A549 treated with AZD2906 at 1 μM for 4 hours (cell line): ENCODE measurements around the gene ADM2. TPM values are rescaled to one million over a fixed set of nuclear protein-coding genes. Genes with fewer than 3 reads are reported as not detected.

Experiments used
- total RNA-seq: library from RNA; stranded (reverse); fragments of 200-300 nt; extraction: Qiagen RNA extraction; gene quantifications from 5 replicates; pipeline ENCODE4 v1.2.3, GENCODE V29; 2022

Gene ADM2, protein sequence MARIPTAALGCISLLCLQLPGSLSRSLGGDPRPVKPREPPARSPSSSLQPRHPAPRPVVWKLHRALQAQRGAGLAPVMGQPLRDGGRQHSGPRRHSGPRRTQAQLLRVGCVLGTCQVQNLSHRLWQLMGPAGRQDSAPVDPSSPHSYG
- total RNA-seq: 0.41 to 0.63 TPM (median 0.57 TPM) in 5 replicates

DNA sequence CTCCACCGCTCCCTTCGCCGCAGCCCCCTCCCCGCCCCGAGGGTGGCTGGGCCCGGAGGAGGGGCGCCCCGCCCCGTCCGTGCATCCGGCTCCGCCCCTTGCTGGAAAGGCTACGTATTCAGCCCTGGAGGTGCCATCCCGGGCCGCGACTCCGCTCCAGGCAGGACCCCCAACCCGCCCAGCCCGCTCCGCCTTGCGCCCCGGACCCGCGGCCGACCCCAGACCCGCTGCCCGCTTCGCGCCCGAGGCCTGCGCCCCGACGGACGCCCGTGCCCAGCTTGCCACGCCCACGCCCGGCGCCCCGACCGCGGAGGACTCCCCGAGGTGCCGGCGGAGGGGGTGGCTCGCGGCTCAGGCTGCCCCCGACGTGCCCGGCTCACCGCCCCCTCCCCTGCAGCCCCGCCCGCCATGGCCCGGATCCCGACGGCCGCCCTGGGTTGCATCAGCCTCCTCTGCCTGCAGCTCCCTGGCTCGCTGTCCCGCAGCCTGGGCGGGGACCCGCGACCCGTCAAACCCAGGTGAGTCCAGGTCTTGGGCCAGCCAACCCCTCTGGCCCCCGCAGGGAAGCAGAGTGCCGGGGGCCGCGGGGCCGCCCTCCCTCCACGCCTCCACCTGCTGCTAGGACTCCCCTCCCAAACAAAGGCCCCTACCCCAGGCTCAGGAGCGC is at the start of gene ADM2:
ADM2 (plus strand) TSS at position 104 of the 667 bp plus-strand sequence; CDS start at position 409, 305 bp downstream.

DNA sequence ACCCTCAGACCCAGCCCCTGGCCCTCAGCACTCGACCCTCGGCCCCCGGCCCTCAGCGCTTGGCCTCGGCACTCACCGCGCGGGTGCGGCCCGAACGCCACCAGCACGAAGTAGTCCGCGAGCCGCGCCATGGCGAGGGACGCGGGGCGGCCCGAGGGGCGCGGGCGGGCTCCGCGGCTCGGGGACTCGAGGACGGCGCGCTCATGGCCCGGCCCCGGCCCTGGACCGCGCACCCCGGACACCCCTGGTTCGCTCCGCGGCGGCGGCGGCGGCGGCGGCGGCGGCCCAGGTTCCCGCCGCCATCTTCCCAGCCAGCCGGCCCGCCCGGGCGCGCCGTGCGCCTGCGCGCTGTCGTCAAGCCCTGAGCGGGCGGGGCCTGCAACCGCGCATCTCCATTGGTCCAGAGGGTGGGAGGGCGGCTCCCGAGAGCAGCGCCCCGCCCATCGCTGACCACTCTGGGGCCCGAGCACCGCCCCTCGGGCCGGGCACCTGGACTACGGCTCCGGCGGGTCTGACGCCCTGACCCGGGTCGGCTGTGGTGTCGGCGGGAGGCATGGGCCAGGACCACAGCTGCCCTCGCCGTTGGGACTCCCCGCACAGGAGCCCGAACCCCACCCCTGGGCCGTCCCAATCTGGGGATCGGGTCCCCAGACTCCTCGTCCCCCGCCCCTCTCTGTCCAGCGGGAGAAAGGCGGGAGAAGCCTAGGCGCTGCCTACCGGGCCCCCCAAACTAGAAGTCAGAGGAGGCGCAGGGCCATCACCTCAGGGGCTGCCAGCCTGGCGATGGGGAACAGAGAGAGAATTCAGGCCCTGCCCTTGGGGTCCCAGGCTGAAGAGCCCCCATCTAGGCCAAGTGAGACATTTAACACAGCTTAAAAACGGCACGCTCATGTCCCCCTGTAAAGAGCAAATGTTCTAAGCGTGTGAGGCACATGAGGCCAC is 6.4 kb upstream of the ADM2 start, which contains the start of gene SBF1:
SBF1 (minus strand) TSS at position 326 of the 942 bp plus-strand sequence; CDS start at position 131, 195 bp downstream.

DNA sequence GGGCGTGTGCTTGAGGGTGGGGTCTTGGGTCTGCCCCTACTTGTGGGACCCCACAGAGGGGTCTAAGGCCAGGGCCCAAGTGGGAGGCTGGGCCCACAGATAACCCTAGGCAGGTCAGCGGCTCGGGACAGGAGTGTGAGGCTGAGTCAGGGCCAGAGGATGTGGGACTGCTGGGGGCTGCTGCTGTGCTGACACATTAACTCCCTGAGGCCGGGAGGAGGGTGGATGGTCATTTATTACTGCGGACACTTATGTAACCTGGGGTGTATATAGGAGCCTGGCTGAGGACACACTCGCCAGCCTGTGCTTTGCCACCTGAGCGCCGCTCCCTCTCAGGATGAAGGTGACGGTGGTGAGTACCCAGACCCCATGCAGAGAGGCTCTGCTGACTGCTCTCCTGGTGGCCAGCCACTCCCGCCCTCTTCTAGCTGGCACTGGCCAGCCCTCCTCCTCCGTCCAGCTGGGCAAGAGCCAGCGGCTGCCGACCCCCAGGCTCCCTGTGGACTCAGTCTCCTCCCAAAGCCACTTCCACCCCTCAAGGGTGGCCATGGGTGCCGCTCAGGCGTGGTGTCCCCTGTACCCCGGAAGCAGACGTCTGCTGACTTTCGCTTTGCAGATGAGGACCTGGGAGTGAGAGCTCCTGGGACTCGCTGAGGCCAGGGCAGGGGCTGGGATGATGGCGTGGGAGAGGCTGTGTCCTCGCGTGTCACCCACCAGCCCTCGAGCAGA is 5.4 kb downstream of the ADM2 start, which contains the start of gene MIOX:
MIOX (plus strand) TSS at position 299 of the 729 bp plus-strand sequence; CDS start at position 338, 39 bp downstream.

DNA sequence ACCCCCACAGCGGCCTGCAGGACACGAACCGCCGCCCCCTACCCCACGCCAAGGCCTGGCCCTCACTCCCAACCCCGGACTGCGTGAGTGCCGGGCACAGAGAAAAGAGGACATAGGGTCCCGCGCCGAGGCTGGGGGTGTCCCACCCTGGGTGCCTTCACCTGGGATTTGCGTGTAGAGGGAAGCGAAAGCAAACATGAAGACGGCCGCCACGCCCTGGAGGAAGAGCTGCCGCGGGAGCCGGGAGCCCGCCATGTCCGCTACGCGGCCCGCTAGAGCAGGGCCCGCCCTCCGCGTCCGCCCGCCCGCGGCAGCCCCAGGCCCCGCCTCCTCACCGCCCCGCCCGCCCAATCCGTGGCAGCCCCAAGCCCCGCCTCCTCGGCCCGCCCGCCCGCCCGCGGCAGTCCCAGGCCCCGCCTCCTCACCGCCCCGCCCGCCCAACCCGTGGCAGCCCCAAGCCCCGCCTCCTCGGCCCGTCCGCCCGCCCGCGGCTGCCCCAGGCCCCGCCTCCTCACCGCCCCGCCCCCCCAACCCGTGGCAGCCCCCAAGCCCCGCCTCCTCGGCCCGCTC is 26.2 kb downstream of the ADM2 start, which contains the start of gene LMF2:
LMF2 (minus strand) TSS at position 282 of the 570 bp plus-strand sequence; CDS start at position 255, 27 bp downstream.

DNA sequence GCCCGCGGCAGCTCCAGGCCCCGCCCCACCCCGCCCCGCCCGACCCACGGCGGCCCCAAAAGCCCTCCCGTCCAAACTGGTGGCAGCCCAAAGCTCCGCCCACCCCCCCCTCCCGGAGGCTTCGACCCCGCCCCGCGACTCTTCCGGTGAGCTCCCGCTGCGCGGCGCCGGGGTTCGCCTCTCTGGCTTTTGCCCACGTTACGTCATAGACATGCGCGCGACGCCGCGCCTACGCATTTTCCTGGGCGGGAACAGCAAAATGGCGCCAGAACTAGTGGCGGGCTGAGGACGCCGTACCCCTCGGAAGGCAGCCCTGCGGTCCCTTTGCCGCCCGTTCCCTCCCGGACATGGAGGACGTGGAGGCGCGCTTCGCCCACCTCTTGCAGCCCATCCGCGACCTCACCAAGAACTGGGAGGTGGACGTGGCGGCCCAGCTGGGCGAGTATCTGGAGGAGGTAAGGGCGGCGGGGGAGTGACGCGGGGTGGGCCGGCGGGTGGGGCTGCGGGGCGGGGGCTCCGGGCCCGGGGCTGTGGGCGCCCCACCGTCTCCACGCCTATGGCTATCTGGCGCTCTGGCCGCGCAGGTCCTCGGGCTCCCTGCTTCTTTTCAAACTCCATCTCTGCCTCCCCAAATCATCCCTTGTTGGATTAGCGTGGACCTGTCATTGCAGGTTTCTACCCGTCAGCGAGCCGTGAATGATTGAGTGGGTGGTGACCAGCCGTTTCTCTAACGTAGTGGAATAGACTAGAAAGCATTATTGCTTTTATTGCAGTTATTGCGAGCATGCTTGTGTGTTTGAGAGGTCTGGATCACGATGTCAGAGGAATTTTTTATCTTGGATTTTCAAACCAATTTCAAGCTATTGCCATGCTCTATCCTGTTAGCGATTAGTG is 26.9 kb downstream of the ADM2 start, which contains the start of gene NCAPH2:
NCAPH2 (plus strand) TSS at position 234 of the 894 bp plus-strand sequence; CDS start at position 348, 114 bp downstream.

DNA sequence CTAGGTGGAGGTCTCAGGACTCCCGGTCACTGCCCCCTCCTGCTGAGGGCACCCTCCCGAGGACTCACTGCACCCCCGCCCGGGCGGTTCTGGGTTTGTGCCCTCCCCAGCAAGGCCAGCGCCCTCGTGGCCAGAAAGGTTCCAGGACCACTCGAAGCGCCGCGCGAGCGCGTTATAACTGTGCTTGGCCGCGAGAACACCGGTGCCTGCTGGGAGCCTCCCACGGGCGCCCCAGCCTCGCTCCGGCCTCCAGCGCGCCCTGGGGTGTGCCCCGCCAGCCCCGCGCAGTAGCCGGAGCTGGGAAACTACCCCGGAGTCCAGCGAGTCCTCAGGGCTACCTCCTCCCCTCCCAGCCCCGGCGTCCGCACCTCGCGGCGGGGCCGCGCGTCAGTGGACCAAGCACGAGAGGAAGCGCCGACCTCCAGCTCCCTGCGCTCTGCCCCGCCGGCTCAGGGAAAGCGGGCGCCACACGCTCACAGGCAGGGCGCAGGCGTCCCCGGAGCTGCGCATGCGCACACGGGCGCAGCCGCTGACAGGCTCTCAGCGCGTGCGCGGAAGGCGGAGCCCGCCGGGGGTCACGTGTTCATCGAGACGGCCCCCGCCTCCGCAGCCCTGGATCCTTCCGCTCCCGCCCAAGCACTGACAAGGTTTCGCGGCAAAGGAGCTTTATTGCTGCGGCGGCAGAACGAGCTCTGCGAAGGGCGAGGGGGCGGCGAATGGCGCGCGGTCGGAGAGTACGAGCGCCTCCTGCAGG is 43.9 kb downstream of the ADM2 start, which contains the start of gene SCO2:
SCO2 (minus strand) TSS at position 495 of the 754 bp plus-strand sequence. CDS start 1,187 bp downstream, outside the sequence.

DNA sequence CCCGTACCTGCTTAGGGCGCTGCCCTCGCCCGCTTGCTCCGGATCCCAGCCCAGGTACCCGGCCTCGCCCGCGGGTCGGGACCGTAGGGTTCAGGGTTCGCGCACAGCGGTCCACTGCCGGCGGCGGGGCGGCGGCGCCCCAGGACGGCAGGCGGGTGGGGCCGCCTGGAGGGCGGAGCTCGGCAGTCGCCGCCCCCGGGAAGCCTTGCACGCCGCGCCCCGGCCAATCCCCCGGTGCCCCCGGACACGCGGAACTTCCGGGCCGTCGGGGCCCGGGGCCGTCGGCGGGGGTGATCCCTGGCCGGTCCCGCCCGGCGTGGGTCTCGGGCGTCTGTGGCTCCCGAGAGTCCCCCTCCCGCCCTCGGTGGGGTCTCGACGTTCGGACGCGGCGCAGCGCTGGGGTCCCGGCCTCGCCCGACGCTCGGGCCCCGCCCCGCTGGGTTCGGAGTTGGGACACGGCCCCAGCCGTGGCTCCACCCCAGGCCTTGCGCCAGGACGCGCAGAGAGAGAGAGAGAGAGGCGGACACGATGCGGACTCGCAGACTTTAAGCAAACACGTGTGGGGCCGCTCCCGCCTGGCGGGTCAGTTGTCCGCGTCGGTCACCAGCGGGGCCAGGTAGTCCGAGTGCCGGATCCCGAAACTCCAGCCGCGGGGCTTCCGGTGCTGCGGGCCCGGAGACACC is 48.7 kb downstream of the ADM2 start, which contains the start of gene TYMP:
TYMP (minus strand) TSS at position 116 of the 683 bp plus-strand sequence. CDS start 303 bp downstream, outside the sequence.

Other genes with a start within 250 kb of the ADM2 start
- 5.6 to 12.2 TPM (median 9.3 TPM) in 5 replicates for gene TUBGCP6, start 236.5 kb upstream of the ADM2 start, total RNA-seq
- gene HDAC10, start 230.3 kb upstream of the ADM2 start, total RNA-seq: 6.4 to 12.9 TPM (median 10.2 TPM) in 5 replicates
- gene MAPK12, start 219.9 kb upstream of the ADM2 start, total RNA-seq: 18.5 to 29.4 TPM (median 25.3 TPM) in 5 replicates
- 5.1 to 8.9 TPM (median 7.7 TPM) in 5 replicates for gene MAPK11, start 211.2 kb upstream of the ADM2 start, total RNA-seq
- 93.5 to 117 TPM (median 111 TPM) in 5 replicates for gene PLXNB2, start 173.9 kb upstream of the ADM2 start, total RNA-seq
- gene DENND6B, start 154.5 kb upstream of the ADM2 start, total RNA-seq: 2.4 to 3.6 TPM (median 3.2 TPM) in 5 replicates
- 9.9 to 13.3 TPM (median 12.8 TPM) in 5 replicates for gene PPP6R2, start 138.2 kb upstream of the ADM2 start, total RNA-seq
- 19.2 to 26.3 TPM (median 23.1 TPM) in 5 replicates for gene SBF1, start 6.5 kb upstream of the ADM2 start, total RNA-seq
- 0.05 TPM in 1 of 5 replicates, not detected in the others for gene MIOX, start 5.3 kb downstream of the ADM2 start, total RNA-seq
- 33.6 to 51.5 TPM (median 49.9 TPM) in 5 replicates for gene LMF2, start 26.2 kb downstream of the ADM2 start, total RNA-seq
- gene NCAPH2, start 26.7 kb downstream of the ADM2 start, total RNA-seq: 33.5 to 38.4 TPM (median 36.8 TPM) in 5 replicates
- 3.2 to 9.1 TPM (median 4.7 TPM) in 5 replicates for gene SCO2, start 44.1 kb downstream of the ADM2 start, total RNA-seq
- gene TYMP, start 48.5 kb downstream of the ADM2 start, total RNA-seq: 11.7 to 19.2 TPM (median 17.9 TPM) in 5 replicates
- 0.02 to 0.03 TPM (median 0.03 TPM) in 3 of 5 replicates, not detected in the others for gene KLHDC7B, start 64.4 kb downstream of the ADM2 start, total RNA-seq
- gene SYCE3, start 81.4 kb downstream of the ADM2 start, total RNA-seq: 0.22 to 0.37 TPM (median 0.29 TPM) in 3 of 5 replicates, not detected in the others
- 5.8 to 14.7 TPM (median 12.1 TPM) in 5 replicates for gene CPT1B, start 96.9 kb downstream of the ADM2 start, total RNA-seq
- gene CHKB, start 101.3 kb downstream of the ADM2 start, total RNA-seq: 11.6 to 20.4 TPM (median 17.8 TPM) in 5 replicates
- 2.6 to 3.9 TPM (median 3.8 TPM) in 5 replicates for gene MAPK8IP2, start 119.2 kb downstream of the ADM2 start, total RNA-seq
- 17.0 to 26.1 TPM (median 22.2 TPM) in 5 replicates for gene ARSA, start 146.6 kb downstream of the ADM2 start, total RNA-seq
- gene SHANK3, start 191.3 kb downstream of the ADM2 start, total RNA-seq: 3.1 to 5.4 TPM (median 4.4 TPM) in 5 replicates